Stimulated activated CD8-positive, alpha-beta memory T cell treated with anti-CD3 and anti-CD28 coated beads, Interleukin-15, amount 100 ng/mL, for 4 hours (primary cell): ENCODE results near the gene PARVA.

ENCODE experiments used
- DNase-seq, 2 donors: peaks; one replicate each; pipeline ENCODE4 v3.0.0-alpha.2; 2020; ENCODE audit warnings: low read depth in 2 of 2

Gene PARVA

DNA sequence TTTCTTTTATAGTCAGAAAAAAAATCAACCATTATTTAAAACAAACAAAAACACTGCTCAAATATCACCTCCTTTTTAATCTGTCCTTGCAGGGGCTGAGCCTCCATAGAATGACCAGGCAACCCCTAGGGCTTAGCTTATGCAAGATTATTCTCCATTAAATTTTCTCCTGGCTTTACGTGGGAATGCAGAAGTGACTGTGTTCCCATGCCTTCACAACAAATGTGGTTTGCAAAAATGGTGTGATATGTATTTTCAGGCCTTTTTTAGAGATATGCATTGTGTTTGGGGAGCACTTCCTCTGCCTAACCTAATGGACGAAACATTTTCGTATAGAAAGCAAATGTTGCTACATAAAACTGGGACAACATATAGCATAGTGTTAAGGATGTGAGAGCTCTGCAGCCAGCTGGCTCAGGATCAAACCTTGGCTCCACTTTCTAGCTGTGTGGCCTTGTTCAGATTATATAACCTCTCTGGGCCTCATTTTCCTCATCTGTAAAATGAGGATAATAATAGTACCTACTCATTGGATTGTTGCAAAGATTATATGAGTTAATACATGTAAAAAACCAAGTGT, 82.6 kb downstream of the PARVA start:
- no peak for DNase-seq

DNA sequence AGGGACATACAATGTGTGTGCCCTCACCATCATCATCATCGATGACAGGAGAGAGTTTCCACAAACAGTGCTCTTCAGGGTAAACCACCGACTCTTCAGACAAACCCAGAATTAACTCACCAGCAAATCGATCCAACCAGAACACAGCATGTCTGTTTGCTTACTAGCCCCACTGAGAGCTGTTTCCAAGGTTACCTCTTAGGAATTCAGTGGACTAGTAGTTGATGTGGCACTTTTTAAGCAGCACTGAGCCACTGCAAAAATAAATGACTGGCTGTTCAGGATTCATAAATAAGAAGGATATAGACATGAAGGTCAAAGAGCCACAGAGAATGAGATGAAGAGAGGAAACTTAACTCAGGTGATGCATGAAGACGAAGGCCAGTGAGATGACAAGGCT, 83.1 kb downstream of the PARVA start:
- no peak for DNase-seq

DNA sequence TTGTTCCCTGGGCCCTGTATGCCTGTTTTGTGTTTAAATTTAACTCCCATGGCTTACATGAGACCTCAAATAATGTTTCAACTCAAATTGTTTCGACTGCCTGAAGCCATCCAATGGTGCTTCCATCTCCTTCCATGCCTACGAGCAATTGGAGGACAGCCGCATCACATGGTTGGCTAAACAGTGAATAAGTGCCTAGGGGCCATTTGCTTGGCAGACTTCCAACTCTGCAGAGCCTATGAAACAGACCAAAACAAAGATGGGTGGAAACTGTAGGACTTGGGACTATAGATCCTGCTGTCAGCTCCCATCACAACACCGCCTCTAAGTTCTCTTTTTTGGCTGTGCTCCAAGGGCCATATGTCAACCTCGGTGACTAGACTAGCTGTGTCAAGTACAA, 84.1 kb downstream of the PARVA start:
- DNase-seq, result no peak

DNA sequence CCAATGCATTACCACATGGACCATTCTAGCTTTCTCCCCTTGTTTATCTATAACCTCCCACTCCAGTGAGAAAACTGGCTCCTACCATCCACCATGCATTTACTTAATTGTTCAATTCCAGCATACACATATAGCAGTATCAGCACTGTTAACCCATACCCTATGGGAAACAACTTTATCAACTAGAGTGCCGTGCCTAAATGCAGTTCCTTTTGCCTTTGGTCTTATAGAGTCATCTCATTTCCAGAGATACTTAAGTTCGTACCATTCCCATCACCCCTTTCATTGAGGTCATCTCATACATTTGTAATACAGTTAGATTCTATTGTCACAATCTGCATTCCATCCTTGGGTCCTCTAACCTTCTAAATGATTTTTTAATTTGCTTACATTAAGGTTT, 86.9 kb downstream of the PARVA start:
- DNase-seq, result no peak

DNA sequence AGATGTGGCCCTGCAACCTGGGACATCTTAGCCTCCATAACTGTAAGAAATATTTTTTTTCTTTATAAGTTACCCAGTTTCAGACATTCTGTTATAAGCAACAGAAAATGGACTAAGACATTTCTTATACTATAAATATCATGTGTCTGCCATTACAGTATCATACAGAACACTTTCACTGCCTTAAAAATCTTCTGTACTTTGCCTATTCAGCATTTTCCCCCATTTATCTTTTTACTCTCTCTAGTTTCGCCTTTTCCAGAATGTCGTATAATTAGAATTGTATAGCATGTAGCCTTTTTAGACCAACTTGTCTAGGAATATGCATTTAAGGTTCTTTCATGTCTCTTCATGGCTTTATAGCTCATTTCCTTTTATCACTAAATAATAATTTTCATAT, 88.0 kb downstream of the PARVA start:
- DNase-seq, result no peak

DNA sequence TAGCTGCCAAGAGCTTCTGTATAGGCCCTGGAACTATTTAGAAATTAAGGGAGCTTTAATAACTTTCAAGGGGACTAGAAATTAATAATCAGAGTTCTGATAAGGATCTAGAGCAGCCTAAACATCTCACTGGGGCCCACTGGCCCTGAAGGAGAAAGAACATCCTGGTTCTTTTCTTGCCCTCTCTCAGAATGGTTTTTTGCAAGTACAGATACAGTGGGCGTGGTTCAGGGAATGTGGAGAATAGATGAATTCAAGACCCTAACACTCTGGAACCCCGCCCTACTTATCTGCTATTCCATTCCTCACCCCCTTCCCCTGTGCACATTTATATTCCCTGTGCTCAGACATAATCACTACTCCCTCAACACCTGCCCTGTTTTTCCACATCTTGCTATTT, 90.2 kb downstream of the PARVA start:
- DNase-seq, result no peak

DNA sequence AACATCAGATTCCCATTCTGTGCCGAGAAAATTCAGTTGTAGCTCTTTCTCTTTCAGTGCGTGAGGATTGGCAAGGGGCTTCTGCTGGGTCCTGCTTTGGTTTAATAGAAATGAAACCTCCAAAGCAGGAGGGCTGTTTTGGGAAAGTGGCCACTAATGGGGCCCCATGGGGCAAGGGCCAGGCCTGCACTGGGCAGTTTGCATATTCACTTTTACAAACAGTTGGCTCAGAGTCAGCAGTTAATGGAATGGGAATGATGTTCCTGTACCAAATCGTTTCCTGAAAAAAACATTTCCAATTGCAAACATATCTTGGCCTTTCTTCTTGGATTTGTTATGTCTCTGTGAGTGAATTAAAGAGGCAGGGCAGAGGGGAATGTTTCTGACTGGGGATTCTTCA, 92.1 kb downstream of the PARVA start:
- no peak for DNase-seq

DNA sequence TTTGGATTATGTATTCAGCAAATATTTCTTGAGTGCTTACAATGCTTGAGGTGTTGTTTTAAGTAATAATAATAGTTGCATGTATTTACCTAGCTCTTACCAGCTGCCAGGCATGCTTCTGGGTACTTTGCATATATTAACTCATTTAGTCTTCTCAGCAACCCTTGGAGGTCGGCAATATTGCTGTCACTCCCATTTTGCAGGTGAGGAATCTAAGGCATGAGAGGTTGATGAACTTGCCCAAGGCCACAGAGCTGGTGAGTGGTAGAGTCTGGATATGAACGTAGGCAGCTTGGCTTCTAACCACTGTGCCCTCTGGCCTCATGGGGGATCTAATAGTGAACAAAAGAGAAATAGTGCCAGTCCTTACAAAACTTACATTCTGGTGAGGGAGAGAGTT, 92.9 kb downstream of the PARVA start:
- DNase-seq, result no peak

DNA sequence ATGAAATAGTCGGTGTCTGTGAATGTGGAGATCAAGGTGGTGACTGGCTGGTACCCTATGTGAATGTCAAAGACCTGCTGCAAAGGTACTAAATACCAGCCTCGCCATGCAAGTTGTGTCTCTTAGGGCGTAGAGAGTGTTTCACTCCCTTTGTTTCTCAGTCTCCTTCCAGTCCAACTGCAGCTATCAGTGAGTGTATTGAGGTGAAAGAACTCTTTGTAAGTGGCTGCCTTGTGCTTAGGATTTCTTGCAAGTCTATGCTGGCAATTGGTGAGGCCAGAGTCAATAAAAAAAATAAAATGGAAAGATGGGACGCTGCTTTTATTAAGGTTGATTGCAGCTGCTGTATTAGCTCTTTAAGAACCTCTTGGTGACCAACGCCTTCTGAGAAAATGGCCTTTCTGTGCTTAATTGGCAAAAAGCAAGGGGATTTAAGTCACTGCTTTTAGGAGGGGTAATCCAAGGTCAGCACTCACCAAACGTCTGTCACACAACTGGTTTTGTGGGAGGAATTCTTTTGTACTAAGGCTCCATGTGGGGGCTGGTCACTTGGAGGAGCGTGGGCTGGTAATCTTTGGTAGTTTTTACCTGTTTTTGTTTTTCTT, 95.1 kb downstream of the PARVA start:
- no peak for DNase-seq

DNA sequence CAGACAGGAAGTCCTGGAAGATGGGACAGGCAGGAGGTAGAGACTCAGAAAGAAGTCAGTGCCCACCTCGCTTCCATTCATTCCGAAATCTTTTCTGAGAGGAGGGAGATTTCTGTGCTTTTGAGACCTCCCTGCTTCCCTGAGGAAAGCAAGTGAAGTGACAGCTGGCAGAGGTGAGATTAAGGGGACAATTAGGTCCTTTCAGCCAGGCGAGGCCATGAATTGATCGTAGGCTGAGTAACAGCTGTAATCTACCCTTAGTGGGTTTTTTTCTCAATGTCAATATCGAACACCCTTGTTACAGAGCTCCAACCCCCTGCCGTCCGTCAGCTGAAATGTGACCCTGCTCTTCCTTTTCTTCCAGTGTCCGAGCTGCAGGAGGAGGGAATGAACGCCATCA, 96.0 kb downstream of the PARVA start:
- no peak for DNase-seq

DNA sequence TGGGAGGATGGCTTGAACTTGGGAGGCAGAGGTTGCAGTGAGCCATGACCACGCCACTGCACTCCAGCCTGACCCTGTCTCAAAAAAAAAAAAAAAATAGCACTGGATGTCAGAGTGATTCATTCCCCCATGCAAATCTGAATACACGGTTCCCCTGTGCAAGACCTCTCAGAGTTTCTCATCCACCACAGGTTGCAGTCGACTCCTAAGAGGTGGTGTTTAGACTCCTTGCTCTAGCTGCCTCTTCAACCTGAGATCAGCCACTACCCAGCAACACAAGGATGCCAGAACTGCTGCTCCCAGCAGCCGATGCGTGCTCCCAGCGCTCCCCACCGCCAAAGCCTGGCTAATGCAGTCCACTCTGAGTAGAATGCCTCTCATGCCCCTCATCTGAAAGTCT, 97.5 kb downstream of the PARVA start:
- no peak for DNase-seq

DNA sequence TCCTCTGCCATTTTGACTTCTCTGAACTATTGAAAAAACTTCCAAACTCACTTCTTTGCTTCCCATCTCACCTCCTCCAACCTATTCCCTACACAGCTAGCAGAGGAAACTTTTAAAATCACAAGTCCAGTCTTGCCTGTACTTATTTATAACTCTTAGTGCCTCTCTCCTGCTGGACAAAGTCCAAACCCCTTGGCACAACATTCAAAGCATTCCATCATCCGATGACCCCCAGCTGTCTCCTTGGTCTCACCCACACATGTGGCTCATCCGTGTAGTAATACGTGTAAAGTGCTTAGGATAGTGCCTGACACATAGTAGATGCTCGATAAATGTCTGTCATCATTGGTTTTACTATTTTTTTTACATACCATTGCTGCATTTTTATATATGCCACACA, 101.4 kb downstream of the PARVA start:
- no peak for DNase-seq

DNA sequence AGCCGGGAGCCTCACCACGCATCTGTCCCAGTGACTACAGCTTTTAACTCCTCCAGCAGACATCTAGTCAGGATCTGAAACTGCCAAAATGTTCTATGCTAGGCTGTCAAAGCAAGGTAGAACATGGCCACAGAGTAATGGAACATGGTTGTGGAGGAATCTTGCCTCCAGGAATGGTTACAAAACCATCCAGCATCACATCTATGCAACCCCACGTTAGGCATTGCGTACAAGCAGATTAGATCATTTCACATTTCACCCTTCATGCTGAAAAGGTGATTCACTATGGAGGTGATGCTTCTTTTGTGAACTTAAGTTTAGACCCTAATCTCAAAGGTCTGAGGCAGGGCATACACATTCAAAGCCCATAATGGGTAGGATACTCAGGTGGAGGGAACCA, 103.0 kb downstream of the PARVA start:
- no peak for DNase-seq

DNA sequence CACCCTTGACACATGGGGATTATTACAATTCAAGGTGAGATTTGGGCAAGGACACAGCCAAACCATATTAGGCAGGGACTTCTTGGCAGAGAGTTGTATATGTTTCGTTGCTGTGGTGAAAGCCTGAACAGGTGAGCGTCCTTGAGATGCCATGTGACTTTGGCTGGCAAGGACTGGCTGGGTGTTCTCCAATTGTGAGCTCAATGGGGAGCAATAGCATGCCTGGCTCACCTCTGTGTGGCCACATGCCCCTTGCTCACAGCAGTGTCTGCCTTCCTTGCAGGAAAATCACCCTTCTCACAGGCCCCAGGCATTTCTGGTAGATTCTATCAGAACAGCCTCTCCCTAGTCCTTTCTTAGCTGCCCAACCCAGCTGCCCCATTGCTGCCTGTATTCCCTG, 105.5 kb downstream of the PARVA start:
- DNase-seq, result no peak

DNA sequence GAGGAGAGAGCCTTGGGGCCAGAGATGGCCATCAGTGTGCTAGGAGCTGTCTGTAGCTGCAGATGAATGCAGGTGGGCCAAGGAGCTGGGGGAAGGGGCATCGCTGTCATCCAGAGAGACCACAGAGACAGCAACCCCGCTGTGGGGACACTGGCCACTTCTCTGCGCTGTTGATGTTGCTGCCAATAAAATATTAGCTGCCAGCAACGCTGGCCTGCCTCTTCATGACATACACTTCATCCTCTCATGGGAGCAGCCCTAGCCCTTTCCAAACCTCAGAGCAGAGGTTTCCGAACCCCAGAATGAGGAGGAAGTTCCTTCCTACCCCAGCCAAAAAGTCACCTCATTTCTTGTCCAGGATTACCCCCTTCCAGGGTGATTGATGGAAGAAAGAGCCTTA, 106.2 kb downstream of the PARVA start:
- no peak for DNase-seq

DNA sequence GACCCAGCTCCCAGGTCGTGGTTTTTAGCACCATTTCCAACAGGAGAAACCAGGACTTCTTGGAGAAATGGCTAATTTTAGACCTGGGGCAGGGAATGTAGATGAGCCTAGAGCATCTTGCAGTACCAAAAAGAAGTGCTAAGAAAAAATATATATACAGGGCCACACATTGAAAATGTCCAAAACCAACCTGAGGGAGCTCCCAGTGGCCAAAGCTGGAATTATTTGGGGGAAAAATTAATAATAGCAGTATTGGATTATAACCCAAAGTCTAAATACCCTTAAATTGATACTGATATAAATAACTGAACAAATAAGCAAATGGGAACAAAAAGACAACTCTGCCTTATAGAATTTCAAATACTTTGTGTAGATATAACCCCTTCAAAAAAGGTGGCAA, 108.0 kb downstream of the PARVA start:
- no peak for DNase-seq

DNA sequence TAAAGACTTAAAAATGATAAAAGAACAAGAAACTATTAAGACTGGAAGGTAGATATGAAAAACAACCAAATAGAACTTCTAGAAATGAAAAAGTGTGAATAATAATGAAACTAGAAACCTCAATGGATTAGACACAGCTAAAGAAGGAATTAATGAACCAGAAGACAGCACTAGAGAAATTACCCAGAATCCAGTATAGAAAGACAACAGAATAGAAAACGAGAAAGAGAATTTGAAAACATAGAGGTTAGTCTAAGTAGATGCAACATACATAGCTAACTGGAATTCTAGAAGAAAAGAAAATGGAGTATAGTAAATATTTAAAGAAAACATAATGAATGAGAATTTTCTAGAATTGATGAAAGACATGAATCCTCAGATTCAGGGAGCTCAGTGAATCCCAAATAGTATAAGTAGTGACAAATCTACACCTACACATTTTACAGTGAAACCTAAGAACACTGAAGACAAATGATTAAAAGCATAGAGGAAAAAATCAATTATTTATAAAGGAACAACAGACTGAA, 111.9 kb downstream of the PARVA start:
- DNase-seq, result no peak

DNA sequence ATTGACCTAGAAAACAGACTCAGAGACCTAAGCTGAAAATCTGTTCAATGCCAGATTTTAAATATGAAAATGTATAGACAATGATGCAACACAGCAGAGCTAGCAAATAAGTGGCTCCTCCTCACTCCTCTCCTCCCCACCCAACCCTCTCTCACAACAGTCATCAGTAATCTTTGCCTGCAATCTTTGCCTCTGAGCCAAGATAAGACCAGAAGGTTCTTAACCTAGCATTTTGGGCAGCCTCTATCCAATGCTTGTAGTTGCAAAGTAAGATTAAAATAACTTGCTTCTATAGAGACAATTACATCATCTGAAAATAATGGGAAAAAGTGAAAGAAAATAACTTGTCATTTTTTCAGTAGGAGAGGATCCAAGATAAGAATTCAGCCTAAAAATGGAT, 117.3 kb downstream of the PARVA start:
- no peak for DNase-seq

DNA sequence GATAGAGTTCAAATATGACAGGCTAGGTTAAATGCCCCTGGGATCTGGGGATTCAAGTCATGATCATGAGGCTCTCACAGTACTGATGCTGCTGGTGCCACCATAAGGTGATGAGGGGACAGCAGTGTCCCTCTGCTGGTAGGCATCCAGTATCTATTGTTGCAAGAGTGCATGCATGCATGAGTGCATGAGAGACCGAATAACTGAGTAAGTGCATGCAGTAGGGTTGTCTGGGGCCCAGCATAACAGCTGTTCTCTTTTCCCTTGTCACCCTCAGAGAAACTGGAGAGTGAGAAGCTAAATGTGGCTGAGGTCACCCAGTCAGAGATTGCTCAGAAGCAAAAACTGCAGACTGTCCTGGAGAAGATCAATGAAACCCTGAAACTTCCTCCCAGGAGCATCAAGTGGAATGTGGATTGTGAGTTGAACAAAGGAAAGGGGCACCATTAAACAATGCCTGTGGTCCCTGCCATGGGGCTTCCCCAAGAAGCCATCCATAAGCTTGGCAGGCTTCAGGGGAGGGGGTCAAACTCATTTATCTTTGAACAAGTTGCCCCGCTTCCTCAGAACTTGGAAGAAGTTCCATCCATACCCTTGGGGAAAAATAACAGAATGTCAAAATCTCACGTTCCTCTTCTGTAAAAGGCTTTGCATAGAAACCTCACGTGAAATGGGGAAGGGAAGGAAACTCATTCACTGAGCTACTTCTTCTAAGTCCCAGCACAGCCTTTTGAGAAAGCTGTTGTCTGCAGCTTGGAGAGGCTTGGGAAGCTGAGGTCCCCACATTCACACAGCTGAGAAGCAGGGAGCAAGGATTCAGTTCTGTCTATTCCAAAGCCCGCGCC, 119.0 kb downstream of the PARVA start:
- DNase-seq, result no peak

DNA sequence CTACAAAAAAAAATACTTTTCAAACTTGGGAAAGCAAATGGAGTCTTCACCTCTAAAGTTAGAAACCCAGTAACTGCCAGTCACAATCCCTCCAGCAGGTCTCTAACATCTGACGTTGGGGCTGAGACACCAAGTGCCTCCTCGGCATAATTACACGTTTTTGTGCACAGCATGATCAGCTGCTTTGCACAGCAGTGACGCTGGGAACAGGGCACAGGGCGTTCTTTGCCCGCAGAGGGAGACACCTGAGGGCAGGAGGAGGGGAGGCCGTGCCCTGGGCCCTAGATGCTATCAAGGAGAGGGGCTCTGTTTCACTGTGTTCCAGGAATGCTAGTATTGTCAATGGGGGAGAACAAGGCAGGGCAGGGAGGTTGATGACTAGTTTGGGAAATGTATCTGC, 120.1 kb downstream of the PARVA start:
- no peak for DNase-seq

DNA sequence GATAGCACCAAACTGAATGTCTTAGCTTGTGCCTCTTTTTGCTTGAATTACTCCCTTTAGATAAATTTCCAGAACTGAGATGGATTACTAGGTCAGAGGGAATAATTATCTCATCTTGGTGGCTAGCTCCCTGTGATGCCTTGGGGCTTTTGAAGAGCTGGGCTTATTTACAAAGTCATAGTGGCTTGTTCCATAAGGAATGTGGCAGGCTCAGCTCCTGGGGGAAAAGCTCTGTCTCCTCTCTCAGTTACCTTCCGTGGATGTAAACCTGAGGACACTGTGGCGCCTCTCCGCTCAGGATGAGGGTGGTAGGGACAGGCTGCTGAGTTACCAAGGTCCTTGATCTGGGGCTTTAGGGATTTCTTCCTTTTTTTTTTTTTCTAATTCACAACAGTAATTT, 121.7 kb downstream of the PARVA start:
- no peak for DNase-seq

DNA sequence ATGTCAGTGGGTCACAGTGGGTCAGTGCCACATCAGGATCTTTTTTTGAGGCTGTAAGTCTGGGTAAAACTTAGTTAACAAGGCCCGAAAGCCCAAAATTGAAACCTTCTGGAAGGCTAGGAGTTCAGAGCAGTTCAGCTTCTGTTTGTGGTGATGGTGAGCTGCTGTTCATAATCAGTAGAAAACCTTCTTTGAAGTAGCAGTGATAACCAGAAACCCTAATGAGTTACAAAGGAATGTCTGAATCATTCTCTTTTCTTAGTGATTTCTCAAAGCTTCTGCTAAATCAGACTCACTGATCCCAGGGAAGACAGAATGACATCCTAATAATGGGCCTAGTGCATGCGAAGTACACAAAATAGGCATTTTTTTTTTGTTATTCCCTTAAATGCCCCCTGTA, 124.7 kb downstream of the PARVA start:
- DNase-seq, result no peak

DNA sequence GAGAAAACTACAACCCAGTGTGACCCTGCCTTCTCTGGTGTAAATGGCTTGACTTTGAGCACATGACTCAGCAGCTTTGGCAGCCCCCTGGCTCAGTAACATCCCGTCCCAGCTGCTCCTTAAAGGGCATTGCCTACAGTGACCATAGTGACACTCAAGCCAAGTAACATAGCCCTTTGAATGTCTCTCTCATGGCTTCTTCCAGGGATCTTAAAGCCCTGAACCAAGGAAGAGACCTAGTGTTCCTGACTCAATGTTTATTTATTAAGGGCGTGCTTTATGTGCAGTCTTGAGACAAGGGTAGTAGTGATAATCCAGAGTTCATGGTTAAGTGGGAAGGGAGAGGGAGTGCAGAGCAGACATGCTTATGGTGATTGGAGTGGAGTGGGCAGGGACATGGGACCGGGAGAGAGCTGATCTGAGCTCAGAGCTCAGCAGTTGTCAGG, 125.7 kb downstream of the PARVA start:
- no peak for DNase-seq
